Astrocyte (in vitro differentiated cells and primary cell): ENCODE results near the gene ME2.

Experiments used
- CTCF ChIP-seq: IDR thresholded peaks from 2 replicates; pipeline ENCODE4 v1.5.1; 2011; ENCODE audit warnings: low read depth, mild to moderate bottlenecking, inconsistent platforms, low read length, moderate library complexity; ENCODE audit not compliant: insufficient read depth
- EZH2 ChIP-seq: IDR thresholded peaks from 2 replicates; pipeline ENCODE4 v1.6.1; 2012; ENCODE audit warnings: mild to moderate bottlenecking, low read length, inconsistent platforms; ENCODE audit not compliant: insufficient read depth

GRCh38 chr18:50844960-50845359, 34.0 kb upstream of the ME2 start:
- TF ChIP-seq CTCF (no peak), EZH2 (no peak)
